Activated T-cell treated with anti-CD3 and anti-CD28 coated beads, Interleukin-2, amount 50 U/mL, for 24 hours (primary cell): ENCODE data around the gene FXYD3.
A peak's percentile ranks its signal among the peaks of the same experiment; 100 is the strongest.
"Not testable (repeated sequence)": the region's sequence is repeated elsewhere in the genome, so short reads cannot be mapped to it uniquely, and the experiment has no call there.

Experiments
- DNase-seq: peaks from one replicate; pipeline ENCODE4 v3.0.0-alpha.2; 2020
- H3K27ac Mint-ChIP-seq: 2 replicates; pipeline ENCODE4 v1.8.0; 2020; ENCODE audit warnings: mild to moderate bottlenecking, mixed read lengths
- H3K27me3 Mint-ChIP-seq: 2 replicates; pipeline ENCODE4 v1.8.0; 2020; ENCODE audit warnings: mixed read lengths
- H3K36me3 Mint-ChIP-seq: 2 replicates; pipeline ENCODE4 v1.8.0; 2020; ENCODE audit warnings: low read depth, mixed read lengths
- H3K4me1 Mint-ChIP-seq: 2 replicates; pipeline ENCODE4 v1.8.0; 2020; ENCODE audit warnings: low read depth, mixed read lengths
- H3K4me3 Mint-ChIP-seq: 2 replicates; pipeline ENCODE4 v1.8.0; 2020; ENCODE audit warnings: mild to moderate bottlenecking, moderate library complexity, mixed read lengths
- H3K9me3 Mint-ChIP-seq: 2 replicates; pipeline ENCODE4 v1.8.0; 2020; ENCODE audit warnings: mixed read lengths

The FXYD3 gene

GRCh38 chr19:35120898-35121297 lies 5.3 kb downstream of the FXYD3 start:
- Mint-ChIP-seq H3K27me3 (no peaks in the 10 kb centered on the region), H3K4me1 (peaks cover 15% of the 10 kb centered on the region), H3K27ac (no peak overlapping the region), H3K4me3 (no peak overlapping the region), H3K36me3 (no peaks in the 10 kb centered on the region), H3K9me3 (no peaks in the 10 kb centered on the region)
- no peak for DNase-seq

GRCh38 chr19:35122687-35123551 lies 7.3 kb downstream of the FXYD3 start:
- Mint-ChIP-seq H3K4me1 (peaks cover 15% of the 10 kb centered on the region), H3K36me3 (no peaks in the 10 kb centered on the region), H3K27me3 (no peaks in the 10 kb centered on the region), H3K4me3 (no peak overlapping the region), H3K27ac (no peak overlapping the region), H3K9me3 (no peaks in the 10 kb centered on the region)
- DNase-seq: no peak

DNA sequence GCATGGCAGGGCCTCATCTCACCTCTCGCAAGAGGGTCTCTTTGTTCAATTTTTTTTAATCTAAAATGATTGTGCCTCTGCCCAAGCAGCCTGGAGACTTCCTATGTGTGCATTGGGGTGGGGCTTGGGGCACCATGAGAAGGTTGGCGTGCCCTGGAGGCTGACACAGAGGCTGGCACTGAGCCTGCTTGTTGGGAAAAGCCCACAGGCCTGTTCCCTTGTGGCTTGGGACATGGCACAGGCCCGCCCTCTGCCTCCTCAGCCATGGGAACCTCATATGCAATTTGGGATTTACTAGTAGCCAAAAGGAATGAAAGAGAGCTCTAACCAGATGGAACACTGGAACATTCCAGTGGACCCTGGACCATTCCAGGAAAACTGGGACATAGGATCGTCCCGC lies 8.0 kb downstream of the FXYD3 start:
- Mint-ChIP-seq H3K27ac (no peak overlapping the region), H3K4me3 (peak overlapping the region; percentile 76), H3K4me1 (peaks cover 15% of the 10 kb centered on the region)

DNA sequence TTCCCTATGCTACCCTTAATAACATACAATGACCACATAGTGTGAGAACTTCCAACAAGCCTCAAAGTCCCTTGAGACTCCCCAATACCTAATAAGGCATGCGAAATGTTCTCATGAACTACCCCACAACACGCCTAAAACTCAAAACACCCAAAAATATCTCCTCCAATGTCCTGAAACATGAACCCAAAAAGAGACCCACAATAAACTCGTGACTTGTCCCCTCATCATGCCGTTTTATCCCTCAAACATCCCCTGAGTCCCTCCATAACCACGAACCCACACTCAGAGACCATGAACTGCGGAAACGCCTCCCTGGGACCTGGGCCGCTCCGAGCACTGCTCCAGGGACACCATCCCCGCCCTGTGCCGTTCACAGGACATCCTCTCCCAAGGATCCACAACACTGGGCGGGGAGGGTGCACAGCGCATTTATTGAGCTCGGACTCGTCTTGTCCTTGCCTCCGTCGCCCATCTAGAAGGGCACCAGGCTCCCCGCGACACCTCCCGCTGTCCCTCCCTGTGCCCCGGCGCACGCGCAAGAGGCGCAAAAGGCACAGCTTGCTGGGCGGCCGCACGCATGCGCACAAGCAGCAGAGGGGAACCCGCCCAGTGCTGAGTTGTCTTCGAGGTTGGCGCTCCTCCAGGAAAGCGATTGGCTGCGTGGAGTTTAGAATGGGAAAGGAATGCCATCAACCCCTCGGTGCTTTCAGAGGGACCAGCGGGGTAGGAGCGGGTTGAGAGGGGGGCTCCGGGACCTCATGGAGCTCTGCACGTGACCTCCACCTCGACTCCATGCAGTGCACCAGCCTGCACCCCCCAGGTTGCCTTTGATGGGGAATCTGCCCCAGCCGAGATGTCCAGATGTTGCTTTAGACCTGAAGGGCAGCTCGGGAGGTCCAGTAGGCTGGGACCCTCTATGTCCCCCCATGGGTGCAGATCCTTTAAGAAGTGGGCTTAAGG lies 8.8 kb downstream of the FXYD3 start:
- H3K27me3 Mint-ChIP-seq: no peaks in the 10 kb centered on the region
- no peaks in the 10 kb centered on the region for H3K36me3 Mint-ChIP-seq
- peak overlapping the region; percentile 76 for H3K4me3 Mint-ChIP-seq
- H3K27ac Mint-ChIP-seq: peak overlapping the region; percentile 61
- DNase-seq: peak; percentile 90
- H3K9me3 Mint-ChIP-seq: no peaks in the 10 kb centered on the region
- H3K4me1 Mint-ChIP-seq: peaks cover 15% of the 10 kb centered on the region

More for the DNA sequence above, 8.0 kb downstream of the FXYD3 start:
- Mint-ChIP-seq H3K9me3 (no peaks in the 10 kb centered on the region), H3K36me3 (no peaks in the 10 kb centered on the region), H3K27me3 (no peaks in the 10 kb centered on the region)
- no peak for DNase-seq

DNA sequence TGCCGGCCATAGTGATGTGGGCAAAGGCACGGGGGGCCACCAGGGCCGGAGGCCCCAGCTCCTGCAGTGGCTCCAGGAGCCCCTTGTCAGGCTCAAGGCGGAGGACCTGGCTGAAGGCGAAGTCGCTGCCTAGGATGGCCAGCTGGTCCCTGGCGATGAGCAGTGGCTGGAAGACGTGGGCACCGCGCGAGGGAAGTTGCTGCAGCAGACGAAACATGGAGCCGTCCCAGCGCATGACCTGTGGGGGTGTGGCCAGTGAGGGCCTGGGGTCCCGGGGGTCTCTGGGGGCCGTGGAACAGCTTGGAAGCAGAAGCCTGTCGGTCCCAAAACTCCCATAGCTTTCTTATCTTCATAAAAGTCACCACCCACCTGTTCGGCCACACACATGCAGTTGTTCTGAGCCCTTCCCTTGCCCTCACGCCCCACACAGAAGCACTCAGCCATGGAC lies 9.7 kb downstream of the FXYD3 start:
- Mint-ChIP-seq H3K4me1 (peaks cover 15% of the 10 kb centered on the region), H3K9me3 (no peaks in the 10 kb centered on the region), H3K36me3 (no peaks in the 10 kb centered on the region), H3K27ac (no peak overlapping the region), H3K4me3 (no peak overlapping the region), H3K27me3 (no peaks in the 10 kb centered on the region)
- no peak for DNase-seq

DNA sequence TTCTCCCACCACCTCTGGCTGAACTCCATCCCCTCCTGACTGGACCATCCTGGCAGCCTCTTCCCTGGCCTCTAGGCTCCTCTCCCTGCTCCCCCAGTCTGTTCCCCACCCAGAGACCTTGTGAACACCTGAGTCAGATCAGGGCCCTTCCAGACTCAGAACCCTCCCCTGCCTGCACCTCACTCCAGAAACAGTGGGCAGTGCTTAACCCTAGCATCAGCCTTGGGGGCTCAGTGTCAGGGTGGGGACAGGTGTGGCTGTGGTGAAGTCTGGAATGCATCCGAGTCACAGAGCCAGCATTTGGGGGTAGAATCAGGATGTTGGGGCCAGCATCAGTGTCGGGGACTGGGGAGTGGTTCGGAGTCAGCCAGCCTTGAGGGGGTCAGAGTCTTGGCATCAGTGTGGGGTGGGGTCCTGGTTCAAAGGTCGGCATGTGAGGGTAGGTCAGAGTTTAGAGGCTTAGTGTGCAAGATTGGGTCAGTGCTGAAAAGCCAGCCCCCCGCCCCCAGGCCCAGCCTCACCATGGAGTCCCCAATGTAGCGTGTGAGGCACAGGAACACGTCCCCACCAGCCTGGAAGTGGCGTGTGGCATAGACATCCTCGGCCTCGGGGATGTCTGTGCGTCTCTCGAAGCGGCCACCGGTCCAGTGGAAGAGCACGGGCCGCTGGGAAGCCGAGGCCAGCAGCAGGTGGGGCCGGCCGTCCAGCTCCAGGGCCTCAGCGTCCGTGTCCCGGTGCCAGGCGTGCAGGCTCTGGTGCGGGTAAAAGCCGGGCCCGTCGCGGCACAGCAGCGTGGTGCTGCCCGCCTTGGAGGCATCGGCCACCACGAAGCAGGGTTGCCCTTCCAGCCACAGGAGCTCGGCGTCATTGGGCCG lies 10.4 kb downstream of the FXYD3 start:
- DNase-seq: no peak
- H3K27ac Mint-ChIP-seq: no peak overlapping the region
- no peaks in the 10 kb centered on the region for H3K27me3 Mint-ChIP-seq
- H3K9me3 Mint-ChIP-seq: no peaks in the 10 kb centered on the region
- H3K36me3 Mint-ChIP-seq: no peaks in the 10 kb centered on the region
- peaks cover 15% of the 10 kb centered on the region for H3K4me1 Mint-ChIP-seq
- no peak overlapping the region for H3K4me3 Mint-ChIP-seq

- no peak overlapping the region for H3K4me3 Mint-ChIP-seq
- H3K4me1 Mint-ChIP-seq: peaks cover 15% of the 10 kb centered on the region
- no peak for DNase-seq
- H3K27ac Mint-ChIP-seq: no peak overlapping the region
- H3K36me3 Mint-ChIP-seq: no peaks in the 10 kb centered on the region
- H3K9me3 Mint-ChIP-seq: no peaks in the 10 kb centered on the region
- H3K27me3 Mint-ChIP-seq: no peaks in the 10 kb centered on the region
Measured at GRCh38 chr19:35126624-35126959, 11.0 kb downstream of the FXYD3 start.

DNA sequence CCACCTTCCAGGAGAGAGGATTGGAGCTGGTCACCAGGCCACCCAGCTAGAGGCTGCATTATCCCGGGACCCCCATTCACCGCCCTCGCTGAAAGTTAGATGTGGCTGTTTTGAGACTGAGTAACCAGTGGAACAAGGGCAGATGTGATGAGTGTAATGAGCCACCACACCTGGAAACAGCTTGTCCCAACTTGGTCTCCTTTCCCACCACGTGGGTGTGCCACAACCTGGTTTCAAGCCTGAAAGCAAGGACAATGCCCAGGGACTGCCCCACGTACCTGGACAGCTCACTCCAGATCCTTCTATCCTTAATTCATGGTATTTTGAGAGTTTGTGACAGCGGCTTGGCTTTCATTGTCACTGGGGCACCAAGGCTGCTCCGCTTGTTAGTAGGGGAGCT lies 12.2 kb downstream of the FXYD3 start:
- H3K36me3 Mint-ChIP-seq: no peaks in the 10 kb centered on the region
- DNase-seq: no peak
- no peak overlapping the region for H3K4me3 Mint-ChIP-seq
- H3K27me3 Mint-ChIP-seq: no peaks in the 10 kb centered on the region
- no peaks in the 10 kb centered on the region for H3K9me3 Mint-ChIP-seq
- H3K4me1 Mint-ChIP-seq: peaks cover 15% of the 10 kb centered on the region
- H3K27ac Mint-ChIP-seq: no peak overlapping the region

DNA sequence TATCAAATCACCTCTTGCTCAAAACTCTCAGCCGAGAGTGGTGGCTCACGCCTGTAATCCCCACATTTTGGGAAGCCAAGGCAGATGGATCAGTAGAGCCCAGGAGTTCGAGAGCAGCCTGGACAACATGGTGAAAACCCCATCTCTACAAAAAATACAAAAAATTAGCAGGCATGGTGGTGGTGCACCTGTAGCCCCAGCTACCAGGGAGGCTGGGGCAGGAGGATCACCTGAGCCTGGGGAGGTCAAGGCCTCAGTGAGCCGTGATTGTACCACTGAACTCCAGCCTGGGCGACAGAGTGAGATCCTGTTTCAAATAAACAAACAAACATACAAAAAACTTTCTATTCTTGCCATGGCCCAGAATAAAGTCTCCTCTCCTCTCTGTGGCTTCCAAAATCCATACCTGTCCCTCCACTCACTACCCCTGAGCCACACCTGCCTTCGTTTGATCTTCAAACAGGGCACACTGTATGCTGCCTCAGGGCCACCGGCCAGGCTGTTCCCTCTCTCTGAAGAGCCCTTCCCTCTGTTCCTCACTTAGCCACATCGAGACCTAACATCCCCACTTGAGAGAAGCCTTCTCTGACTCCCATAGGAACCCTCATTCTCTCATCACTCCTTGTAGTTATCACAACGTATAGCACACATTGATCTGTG lies 12.9 kb downstream of the FXYD3 start:
- Mint-ChIP-seq H3K27ac (no peak overlapping the region), H3K27me3 (no peaks in the 10 kb centered on the region), H3K4me1 (peaks cover 15% of the 10 kb centered on the region), H3K36me3 (no peaks in the 10 kb centered on the region), H3K9me3 (no peaks in the 10 kb centered on the region), H3K4me3 (no peak overlapping the region)
- no peak for DNase-seq

DNA sequence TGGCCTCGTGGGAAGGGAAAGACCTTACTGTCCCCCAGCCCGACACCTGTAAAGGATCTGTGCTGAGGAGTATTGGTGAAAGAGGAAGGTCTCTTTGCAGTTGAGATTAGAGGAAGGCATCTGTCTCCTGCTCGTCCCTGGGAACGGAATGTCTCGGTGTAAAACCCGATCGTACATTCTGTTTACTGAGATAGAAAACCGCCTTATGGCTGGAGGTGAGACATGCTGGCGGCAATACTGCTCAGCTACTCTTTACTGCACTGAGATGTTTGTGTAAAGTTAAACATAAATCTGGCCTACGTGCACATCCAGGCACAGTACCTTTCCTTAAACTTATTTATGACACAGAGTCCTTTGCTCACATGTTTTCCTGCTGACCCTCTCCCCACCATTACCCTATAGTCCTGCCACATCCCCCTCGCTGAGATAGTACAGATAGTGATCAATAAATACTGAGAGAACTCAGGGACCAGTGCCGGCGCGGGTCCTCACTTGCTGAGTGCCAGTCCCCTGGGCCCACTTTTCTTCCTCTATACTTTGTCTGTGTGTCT lies 14.2 kb downstream of the FXYD3 start:
- H3K4me1 Mint-ChIP-seq, H3K36me3 Mint-ChIP-seq, DNase-seq, H3K27ac Mint-ChIP-seq, H3K4me3 Mint-ChIP-seq, H3K27me3 Mint-ChIP-seq, H3K9me3 Mint-ChIP-seq: not testable (repeated sequence)

DNA sequence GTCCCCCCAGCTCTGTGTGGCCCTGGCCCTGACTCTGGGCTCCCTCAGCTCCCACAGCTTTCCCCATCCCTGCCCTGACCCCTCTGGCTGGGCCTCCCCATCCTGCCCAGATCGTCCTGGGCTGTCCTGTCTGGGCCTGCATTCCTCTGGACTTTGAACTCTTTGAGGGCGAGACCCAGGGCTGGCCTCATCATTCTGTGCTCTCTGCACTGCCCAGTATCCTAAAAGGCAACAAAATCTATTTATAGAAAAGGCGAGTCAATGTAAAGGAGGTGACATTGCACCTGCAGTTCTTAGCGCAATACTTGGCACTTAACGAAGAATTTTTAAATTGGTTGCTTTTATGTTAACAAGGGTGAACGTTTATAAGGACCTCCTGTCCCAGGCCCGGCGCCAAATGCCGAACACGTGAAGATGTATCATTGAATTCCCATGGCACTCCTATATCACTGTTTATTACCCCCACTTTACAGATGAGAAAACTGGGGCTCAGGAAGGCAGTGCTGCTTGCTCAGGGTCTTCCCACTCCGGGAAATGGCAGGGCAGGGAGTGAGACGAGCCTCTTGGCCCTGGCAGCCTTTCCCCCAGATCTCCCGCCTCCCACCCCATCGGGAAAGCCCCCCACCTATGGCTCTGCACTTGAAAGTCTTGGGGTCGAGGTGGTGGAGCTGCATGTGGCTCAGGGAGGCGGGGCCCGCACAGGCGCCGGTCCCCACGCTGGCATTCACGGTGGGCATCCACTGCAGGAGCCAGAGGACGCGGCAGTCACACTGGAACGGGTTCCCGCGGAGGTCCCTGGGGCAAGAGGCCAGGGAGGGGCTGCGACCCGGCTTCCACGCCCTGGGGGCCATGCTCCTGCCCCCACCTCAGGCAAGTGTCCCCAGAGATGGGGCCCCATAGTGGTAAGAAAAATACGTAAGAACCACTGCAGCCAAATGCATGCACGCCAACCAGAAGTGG lies 15.4 kb downstream of the FXYD3 start:
- Mint-ChIP-seq H3K36me3 (no peaks in the 10 kb centered on the region), H3K9me3 (no peaks in the 10 kb centered on the region), H3K4me3 (no peak overlapping the region), H3K27ac (no peak overlapping the region), H3K27me3 (no peaks in the 10 kb centered on the region), H3K4me1 (peaks cover 6% of the 10 kb centered on the region)
- no peak for DNase-seq

- Mint-ChIP-seq H3K27ac (no peak overlapping the region), H3K27me3 (no peaks in the 10 kb centered on the region), H3K4me3 (no peak overlapping the region), H3K9me3 (no peaks in the 10 kb centered on the region), H3K36me3 (no peaks in the 10 kb centered on the region), H3K4me1 (peaks cover 8% of the 10 kb centered on the region)
- no peak for DNase-seq
Measured at GRCh38 chr19:35132254-35132653, 16.6 kb downstream of the FXYD3 start.

GRCh38 chr19:35133826-35134225 lies 18.2 kb downstream of the FXYD3 start:
- no peak overlapping the region for H3K4me3 Mint-ChIP-seq
- H3K4me1 Mint-ChIP-seq: peaks cover 9% of the 10 kb centered on the region
- H3K9me3 Mint-ChIP-seq: no peaks in the 10 kb centered on the region
- DNase-seq: no peak
- no peak overlapping the region for H3K27ac Mint-ChIP-seq
- no peaks in the 10 kb centered on the region for H3K36me3 Mint-ChIP-seq
- no peaks in the 10 kb centered on the region for H3K27me3 Mint-ChIP-seq
